SK-N-MC (cell line): Measurements from ENCODE around the gene RAD23B.

Experiments
- EZH2 ChIP-seq: fragments of 200-600 bp; sonication (generic); IDR thresholded peaks from one replicate; pipeline ENCODE4 v1.6.1; 2017; ENCODE audit warnings: antibody characterized with exemption
- FOXP2 ChIP-seq: optimal IDR thresholded peaks from 2 replicates; pipeline ENCODE3; 2011; ENCODE audit warnings: mild to moderate bottlenecking, moderate library complexity; ENCODE audit not compliant: insufficient read depth; ENCODE audit errors: extremely low read length, control extremely low read depth
- POLR2AphosphoS5 ChIP-seq: IDR thresholded peaks from 2 replicates; pipeline ENCODE4 v1.6.1; 2012; ENCODE audit warnings: mild to moderate bottlenecking, low read depth, low read length, borderline replicate concordance

DNA sequence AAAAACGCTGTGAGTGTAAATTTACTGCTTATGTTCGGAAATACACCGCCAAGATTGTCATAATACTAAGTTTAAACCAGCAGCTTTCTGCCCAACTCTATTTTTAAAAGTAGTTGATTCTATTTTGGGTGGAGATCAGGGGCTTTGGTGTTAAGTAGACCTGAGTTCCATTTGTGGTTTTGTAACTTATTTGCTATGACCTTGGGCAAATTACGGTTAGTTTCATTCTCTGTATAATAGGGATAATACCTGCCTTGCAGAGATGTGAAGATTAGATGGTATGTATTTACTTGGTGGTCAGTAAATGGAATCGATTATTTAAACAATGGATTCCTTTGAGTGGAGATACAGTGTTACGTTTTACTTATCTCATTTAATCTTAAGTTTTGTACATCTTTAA, 1.6 kb downstream of the RAD23B start:
- TF ChIP-seq POLR2AphosphoS5 (no peak), EZH2 (no peak), FOXP2 (no peak)
